Astrocyte of the spinal cord (primary cell): ENCODE measurements around the gene DHX16.

ENCODE experiments used
- DNase-seq: peaks from one replicate; pipeline ENCODE4 v3.0.0; 2011; ENCODE audit warnings: low read depth, low spot score
- H3K4me3 ChIP-seq: 2 replicates; pipeline ENCODE4 v1.5.1; 2011; ENCODE audit warnings: low read depth, mild to moderate bottlenecking, low read length, moderate library complexity
- CTCF ChIP-seq: IDR thresholded peaks from 2 replicates; pipeline ENCODE4 v1.5.1; 2012; ENCODE audit warnings: low read depth, mild to moderate bottlenecking, low read length, inconsistent platforms
- in situ Hi-C: cut with HindIII; loops from 2 replicates; pipeline ENCODE4 v1.10.0; 2017; ENCODE audit warnings: low sequenced_read_pairs

DHX16 gene

DNA sequence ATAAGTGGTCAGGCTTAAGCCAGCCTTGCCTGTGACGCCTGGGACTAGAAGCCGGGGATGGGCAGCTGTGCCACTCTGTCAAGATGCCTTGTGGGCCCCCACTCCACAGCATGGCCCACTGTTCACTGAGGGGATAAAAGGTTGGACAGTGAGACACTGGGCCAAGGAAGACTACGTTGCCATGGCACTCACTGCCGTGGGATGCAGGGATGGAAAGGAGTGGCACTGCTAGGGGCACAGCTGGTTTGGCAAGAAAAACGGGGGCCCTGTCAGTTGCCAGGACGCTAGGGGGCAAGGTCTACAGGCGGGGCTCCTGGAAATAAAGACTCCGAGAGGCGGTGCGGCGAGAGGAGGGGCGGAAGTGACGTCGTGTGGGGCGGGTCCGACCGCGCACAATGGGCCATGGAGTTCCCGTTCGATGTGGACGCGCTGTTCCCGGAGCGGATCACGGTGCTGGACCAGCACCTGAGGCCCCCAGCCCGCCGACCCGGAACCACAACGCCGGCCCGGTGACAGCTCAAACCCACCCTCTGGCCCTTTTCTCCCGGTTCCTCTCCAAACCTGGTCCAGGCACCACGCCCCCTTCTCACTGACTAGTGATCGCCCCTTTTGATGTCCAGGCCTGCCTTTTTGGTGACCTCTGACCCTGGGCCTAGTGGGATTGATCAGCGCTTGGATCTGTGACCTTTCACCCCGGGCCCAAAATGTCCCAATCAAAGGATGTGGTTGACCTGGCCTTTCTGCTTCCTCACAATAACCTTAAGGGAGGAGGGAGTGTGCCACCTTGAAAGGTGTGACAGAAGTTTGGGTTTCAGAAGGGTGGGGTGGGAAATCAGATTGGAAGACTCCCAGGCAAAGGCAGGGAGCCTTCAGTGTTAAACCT, 46.1 kb downstream of the DHX16 start, which contains the start of gene ATAT1:
Gene ATAT1 (plus strand): TSS at position 391 of the 883 bp plus-strand sequence.
- peak; percentile 72 for DNase-seq

GRCh38 chr6:30625511-30625910, 47.3 kb downstream of the DHX16 start:
- in situ Hi-C loops: no loop called here
- TF ChIP-seq CTCF: no peak
- no peak overlapping the region for H3K4me3 ChIP-seq

More for the DNA sequence above, 46.1 kb downstream of the DHX16 start, which contains the start of gene ATAT1:
- peak within 1 kb of the TSS; percentile 81 for H3K4me3 ChIP-seq
- in situ Hi-C loops: no loop called here
- peak; percentile 47 for TF ChIP-seq CTCF

GRCh38 chr6:30619561-30619960, 53.2 kb downstream of the DHX16 start:
- H3K4me3 ChIP-seq: no peak overlapping the region
- no peak for DNase-seq
- in situ Hi-C loops: no loop called here
- no peak for TF ChIP-seq CTCF

More at GRCh38 chr6:30625511-30625910, 47.3 kb downstream of the DHX16 start:
- DNase-seq: no peak

DNA sequence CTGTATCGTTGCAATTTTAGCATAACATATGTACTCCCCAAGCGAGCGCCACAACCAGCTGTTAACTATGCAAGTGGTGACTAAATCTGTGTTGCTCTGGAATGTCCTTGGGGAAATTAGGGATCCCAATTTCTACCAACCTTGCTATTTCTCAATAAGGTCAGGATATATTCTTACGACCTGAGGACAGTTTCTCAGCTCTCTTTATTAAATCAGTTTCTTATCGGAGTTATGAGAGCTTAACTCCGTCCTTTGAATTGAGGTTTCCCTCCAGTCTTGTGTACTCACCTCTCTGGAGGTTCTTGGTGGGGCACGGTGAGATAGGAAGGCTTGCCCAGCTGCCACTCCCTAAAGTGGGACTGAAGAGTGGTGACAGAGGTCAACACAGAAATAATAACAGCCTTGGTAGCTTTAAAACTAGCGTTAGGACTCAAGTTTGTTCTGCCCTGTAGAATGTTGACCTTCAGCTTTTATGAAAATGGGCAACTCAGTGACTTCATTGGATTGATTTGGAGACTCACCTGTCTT, 54.5 kb downstream of the DHX16 start:
- TF ChIP-seq CTCF: no peak
- no peak for DNase-seq
- in situ Hi-C loops: no loop called here
- H3K4me3 ChIP-seq: peak overlapping the region; percentile 67

DNA sequence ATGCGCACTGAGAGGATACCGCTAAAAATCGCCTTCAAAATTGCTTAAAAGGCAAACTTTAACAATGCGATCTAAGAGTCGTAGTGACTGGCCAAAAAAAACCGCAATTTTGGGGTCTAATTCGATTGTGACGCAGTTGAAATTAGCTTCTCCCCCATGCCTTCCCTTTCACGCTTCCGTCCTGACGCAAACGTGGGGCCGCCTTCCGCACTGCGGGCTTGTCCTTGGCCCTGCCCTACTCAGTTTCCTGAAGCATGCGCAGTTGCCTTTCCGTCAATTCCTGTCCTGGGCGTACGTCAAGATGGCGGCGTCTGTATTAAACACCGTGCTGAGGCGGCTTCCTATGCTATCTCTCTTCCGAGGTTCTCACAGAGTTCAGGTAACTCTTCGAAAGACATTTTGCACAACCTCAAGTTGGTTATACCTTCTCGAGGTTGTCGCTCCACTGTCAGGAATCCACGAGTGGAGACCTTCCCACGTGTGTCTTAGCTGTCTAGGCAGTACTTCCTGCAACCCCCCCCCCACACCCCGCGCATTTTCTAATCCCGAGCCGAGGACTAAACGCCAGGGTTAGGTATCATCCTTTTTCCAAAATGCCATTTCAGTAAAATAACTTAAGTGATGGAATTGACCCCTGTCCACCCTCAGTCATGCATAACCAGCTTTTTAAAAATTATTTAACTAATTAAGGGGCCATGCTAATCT, 55.1 kb downstream of the DHX16 start, which contains the start of gene MRPS18B:
Gene MRPS18B (plus strand): TSS at position 276 of the 705 bp plus-strand sequence. CDS start 26 bp downstream, at position 302.
- in situ Hi-C loops: no loop called here

More for the DNA sequence above, 55.1 kb downstream of the DHX16 start, which contains the start of gene MRPS18B:
- H3K4me3 ChIP-seq: peak within 1 kb of the TSS; percentile 96
- DNase-seq: peak; percentile 99
- TF ChIP-seq CTCF: no peak
